HG02840 (cell line): ENCODE results near the gene DGKE.

ENCODE experiments used
- ATAC-seq: cut with Tn5 transposase; IDR thresholded peaks from one replicate; pipeline ENCODE4 v1.9.1; 2021; ENCODE audit warnings: mild to moderate bottlenecking, moderate library complexity, moderate number of reproducible peaks; ENCODE audit not compliant: unreplicated experiment, low FRiP score

Gene DGKE

DNA sequence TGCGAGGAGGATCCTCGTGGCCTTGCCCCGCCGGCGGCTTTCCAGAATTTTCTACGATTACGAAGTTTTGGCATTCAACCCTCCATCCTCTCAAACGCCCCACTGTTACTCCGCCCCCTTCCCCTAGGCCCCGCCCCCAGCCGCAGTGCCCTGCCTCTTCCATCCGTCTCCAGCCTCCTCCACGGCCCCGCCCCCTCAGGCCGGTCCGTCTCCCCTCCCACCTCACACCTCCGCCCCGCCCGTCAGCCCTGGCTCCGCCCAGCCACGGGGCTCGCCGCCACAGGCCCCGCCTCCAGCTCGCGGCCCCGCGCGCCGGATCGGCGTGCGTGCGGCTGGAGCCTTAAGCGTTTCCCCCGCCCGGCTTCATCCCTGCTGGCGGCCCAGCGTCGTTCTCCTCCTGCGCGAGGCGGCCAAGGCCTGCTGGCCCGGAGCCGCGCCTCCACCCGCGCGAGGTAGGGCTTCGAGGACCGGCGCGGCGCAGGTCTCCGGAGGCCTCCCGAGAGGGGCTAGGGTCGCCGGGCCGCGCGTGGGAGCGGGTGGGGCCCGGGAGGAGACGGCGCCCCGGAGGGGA is at the start of gene DGKE, which contains the start of gene C17orf67:
TSS of gene DGKE (plus strand) at position 343 of the 571 bp plus-strand sequence. CDS start 645 bp downstream, outside the sequence.
TSS of gene C17orf67 (minus strand) at position 112 of the 571 bp plus-strand sequence. CDS start 18,110 bp downstream, outside the sequence.
- peak; percentile 70 for ATAC-seq

DNA sequence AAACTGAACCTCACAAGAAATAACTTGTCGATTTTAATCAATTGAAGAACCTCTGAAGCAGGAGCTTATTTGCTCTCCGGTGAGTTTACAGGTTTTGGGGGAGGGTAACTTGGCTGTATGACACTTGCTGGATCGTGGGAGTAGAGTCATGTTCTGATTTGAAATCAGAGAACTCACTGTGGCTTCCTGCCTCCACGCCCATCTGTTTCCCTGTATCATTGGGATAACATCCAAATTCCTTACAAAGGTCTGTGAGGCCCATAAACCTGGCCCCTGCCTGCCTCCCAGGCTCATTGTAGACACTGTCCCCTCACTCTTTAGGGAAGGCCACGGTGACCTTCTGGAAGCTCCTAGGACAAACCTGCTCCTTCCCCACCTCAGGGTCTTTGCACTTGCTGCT is 48.5 kb upstream of the DGKE start:
- no peak for ATAC-seq

DNA sequence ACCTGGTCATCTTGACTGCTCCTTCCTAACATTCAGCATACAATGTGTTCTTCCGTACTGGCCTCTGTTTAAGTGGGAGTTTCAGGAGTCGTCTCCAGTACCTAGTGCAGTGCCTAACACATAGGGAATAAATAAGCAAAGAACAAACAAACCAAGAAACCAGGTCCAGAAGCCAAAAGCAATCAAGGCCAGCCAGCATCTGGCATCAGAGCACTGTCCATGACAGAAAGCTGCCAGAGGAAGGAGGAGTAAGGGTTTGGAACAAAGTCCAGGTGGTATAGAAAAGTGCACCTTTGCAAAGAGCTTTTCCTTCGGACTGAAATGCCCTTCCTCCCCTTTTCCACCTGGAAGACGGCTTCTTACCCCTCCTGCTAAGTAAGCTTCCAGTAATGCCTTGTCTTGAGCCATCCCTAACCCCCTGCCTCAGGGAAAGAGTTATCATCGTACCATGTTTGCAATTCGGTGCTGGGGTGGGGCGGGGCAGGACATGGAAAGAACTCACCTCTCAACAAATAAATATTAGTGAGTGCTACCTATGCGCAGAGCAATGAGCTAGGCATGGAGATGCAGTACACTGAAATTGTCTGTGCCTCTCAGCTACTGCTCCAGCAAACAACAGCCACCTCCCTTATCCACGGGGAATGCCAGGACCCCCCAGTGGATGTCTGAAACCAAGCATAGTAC is 47.8 kb upstream of the DGKE start:
- ATAC-seq: no peak

DNA sequence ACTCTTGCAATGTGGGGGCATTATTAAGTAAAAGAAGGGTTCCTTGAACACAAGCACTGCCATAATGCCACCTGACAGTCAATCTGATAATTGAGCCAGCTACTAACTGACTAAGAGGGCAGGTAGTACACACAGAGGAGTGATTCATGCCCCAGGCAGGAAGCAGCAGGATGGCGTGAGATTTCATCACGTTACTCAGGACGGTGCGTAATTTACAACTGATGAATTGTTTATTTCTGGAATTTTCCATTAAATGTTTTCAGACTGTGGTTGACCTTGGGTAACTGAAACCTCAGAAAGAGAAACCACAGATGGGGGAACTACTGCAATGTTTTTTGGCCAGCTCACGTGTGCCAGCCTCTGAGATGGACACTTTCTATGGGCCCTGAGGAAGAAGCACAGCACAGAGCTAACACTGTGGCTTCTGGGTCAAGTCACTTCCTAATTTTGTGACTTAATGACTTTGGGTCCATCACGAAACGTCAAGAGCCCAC is 46.9 kb upstream of the DGKE start:
- peak; percentile 82 for ATAC-seq

DNA sequence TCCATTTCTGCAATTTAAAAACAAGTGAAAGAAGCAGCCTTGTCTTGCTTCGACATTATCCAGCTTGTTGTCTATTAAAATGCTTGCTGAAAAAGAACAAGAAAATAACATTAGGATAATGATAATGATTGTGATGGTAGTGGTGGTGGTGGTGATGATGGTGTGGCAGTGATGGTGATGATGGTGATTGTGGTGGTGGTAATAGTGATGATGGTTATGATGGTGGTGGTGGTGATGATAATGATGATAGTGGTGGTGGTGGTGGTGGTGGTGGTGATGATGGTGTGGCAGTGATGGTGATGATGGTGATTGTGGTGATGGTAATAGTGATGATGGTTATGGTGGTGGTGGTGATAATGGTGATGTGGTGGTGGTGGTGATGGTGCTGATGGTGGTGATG is 41.7 kb upstream of the DGKE start:
- no peak for ATAC-seq

DNA sequence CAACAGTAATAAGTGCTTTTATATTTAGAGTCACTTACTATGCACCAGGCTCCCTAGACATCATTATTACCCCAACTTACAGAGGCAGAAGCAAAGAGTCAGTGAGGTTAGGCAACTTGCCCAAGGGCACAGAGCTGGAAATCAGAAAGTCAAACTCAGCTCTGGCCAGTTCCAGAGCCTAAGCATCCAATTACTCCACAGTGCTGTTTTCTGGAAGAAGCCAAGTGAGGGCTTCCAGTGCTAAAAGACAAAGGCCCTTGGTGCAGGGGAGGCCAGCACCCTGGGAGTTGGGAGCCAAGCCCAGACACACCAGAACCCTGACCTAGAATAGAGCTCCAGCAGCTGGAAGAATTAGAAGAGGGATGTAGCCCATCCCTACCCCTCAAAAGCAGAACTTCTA is 40.4 kb upstream of the DGKE start:
- no peak for ATAC-seq

DNA sequence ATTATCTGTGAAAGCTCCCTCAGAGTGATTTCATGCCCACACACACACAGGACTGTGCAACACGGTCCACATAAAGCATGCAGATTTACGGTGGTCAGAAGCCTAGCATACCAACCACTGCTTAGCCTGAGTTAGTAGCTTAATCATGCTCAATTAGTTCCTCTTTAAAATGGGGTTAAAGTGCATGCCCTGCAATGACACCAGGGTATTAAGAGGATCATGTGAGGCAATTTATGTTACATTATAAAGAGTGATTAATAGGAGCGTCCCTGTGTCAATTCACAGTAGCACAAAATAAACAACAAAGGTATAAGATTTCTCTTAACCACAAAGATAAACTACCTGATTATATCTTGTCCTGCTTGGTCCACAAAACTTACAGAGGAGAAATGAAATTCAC is 40.0 kb upstream of the DGKE start:
- ATAC-seq: no peak

DNA sequence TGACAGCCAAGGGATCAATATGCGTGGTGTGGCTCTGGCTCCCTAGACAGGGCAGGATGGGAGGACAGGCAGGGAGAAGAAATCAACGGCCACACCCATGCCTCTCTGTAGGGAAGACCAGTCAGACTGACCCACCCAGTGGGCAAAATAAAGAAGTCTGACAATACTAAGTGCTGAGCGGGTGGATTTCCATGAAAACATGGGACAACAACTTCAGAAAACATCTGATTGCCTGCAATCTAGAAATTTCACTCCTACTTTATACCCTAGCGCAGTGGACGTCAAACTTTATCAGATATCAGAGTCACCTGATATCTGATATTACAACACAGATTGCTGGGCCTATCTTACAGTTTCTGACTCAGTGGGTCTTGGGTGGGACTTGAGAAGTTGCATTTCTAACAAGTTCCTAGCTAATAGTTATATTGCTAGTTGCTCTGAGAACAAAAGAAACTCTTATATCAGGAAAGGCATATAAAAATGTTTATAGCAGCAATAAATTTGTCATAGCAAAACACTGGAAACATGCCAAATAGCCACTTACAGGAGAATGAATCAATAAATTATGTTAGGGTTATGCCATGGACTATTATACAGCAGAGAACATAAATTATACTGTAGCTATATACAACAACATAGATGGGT is 38.6 kb upstream of the DGKE start:
- no peak for ATAC-seq

DNA sequence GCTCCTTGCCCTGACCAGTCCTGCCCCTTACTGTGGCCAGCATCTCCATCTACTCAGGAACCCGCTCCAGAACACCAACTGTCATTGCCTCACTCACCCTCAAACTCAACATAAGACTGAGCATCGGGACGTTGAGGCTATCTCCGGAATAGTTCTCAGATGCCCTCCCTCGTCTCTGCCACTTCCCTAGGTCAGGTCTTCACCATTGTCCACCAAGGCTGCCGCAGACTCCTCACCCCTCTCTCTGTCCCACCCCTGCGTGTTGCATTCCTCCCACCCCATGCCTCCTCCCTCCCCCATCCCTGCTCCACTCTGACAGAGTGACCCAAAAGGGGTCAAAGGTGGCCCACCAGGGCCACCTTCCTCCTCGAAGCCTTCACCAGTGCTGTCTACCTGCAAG is 37.4 kb upstream of the DGKE start:
- no peak for ATAC-seq

DNA sequence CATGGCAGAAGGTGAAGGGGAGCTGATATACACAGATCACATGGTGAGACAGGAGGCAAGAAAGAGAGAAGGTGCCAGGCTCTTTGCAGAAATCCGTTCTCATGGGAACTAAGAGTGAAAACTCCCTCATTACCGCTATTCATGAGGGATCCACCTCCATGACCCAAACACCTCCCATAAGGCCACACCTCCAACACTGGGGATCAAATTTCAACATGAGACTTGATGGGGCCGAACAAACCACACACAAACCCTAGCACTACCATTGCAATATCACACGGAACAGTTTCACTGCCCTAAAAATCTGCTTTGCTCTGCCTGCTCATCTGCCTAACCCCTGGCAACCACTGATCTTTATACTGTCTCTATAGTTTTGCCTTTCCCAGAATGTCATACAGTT is 35.0 kb upstream of the DGKE start:
- ATAC-seq: no peak

DNA sequence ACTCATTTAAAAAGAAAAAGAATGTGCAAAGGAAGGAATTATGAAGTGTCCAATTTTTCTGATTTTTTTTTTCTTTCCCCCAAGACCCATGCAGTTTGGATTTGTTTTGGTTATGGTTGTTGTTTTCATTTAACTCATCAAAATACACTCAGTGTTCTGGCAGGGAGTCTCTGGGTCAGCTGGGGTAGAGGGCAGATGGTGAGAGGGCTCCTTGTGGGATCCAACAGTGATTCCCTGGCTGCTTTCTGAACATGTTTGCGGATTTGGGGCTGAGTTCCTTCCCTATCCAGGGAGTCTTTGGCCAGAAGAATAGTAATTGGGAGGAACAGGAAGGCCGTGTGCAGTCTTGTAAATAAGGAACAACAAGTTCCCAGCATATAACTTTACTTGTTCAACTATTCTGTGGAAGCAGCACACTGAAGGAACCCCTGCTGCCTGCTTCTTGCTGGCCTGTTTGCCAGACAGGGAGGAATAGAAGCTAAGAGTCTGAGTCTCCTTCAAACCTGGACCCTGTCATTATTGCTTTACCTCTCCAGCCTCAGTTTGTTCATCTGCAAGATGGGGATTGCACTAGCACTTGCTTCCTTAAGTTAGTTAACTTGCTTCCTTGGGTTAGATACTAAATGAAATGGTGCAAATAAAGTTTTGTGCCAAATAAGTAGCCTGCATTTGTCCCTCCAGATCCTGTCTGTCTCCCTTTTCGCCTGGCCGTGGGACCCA is 32.3 kb upstream of the DGKE start:
- no peak for ATAC-seq

DNA sequence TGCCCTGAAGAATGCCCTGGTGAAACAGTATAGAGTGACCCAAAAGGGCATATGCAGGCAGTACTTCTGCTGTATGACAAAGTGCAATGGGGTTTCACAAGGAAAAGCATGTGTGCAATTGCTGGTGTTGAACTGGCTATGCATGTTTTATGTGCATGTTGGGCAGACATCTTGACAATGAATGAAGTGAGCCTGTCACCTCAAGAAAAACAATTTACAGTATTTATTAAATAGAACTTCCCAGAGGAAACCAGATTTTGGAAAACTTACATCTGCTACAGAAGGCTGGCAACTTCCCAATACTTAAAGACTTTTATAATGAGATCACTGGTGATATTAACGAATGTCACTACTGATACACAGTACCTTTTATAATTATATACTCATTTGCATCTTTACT is 30.9 kb upstream of the DGKE start:
- no peak for ATAC-seq

DNA sequence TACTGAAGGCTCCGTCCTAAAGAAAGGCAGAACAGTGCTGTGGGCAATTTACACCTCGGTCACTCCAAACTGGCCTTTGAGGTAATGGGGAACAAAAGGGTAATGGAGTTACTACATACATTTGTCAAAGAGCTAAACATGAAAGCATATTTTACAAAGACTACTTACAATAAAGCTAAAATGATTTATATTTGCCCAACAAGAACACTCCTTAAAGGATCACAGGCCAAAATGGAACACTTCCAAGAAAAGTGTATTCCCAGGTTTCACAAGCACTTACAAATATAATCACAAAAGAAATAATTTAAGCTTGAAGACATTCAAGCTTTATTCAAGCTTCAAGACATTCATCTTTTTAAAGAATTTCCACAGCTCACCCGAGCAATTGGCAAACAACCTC is 29.5 kb upstream of the DGKE start:
- ATAC-seq: no peak

DNA sequence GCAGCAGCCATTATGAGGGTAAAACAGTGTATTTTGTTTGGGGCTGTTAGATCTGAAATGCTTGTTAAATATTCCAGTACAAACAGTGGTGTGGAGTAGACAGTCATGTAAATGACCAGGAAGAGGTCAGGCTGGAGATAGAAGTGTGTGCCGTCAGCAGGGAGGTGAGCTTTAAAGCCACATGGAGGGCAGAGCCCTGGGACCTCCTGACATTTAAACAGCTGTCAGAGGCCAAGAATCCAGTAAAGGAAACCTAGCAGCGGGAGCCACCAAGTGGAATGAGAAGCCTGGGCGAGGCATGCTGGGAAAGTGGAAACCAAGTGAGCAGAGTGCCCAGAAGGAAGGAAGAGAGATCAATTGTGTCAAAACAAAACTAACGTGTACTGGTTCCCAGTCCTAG is 27.0 kb upstream of the DGKE start:
- no peak for ATAC-seq

DNA sequence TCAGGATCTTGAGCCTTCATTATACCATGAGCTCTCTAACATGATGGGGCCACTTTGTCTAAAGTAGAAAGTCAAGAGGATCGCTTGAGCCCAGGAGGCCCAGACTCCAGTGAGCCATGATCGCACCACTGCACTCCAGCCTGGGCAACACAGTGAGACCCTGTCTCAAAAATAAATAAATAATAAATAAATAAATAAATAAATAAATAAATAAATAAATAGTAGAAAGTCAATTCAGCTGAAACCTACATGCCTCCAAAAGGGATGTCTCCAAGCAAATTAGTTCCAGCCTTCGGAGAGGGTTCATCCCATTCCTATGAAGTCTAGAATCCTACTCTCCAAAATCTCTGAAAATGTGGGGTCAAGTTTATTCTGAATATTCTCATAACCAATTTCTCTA is 26.2 kb upstream of the DGKE start:
- no peak for ATAC-seq

DNA sequence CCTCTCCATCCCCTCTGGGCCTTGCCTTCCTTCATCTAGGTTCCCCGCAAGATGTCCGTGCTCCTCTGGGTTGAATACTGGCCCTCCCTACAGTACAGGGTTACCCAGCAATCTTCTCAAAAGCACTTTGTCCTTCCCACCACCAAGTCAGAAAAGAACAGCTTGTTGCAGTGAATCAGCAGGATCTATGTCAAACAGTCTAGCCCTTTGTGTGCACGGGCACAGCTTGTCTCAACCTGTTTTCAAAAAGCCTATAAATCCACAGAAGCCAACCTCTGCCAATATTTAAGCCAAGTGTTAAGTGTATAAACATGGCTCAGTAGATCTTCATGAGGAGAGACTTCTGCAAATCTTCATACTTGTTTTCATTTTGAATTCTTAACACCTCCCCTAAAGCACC is 25.4 kb upstream of the DGKE start:
- ATAC-seq: no peak

DNA sequence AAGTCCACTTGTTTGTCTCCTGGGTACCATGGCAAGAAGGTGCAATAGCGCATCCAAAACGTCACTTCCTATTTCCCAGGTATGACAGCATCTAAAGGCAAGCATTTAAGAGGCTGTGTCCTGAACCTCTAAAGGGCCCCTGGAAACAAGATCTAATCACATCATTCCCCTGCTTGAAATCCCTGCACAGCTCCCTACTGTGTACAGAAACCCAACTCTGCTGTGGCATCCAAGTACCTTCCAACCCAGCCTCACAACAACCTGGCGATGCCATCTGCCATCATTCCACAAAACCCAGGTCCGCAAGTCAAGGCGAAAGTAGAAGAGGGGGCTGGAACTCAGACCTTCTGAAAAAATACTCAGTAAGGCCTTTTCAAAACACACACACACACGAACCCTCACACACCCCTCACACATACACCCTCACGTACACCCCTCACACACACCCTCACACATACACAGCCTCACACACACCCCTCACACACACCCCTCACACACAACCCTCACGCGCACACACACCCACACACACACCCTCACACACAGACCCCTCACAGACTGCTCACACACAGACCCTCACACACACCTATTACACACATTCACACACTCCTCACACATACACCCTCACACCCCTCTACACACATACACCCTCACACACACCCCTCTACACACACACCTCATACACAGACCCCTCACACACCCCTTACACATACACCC is 24.7 kb upstream of the DGKE start:
- ATAC-seq: no peak

DNA sequence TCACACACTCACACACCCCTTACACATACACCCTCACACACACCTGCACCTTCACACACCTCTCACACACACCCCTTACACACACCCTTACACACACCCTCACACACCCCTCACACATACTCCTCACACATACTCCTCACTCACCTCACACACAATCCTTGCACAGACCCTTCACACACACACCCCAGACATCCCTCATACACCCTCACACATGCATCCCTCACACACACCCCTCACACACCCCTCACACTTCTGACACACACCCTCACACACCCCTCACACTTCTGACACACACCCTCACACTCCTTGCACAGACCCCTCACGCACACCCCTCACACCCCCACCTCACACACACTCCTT is 24.2 kb upstream of the DGKE start:
- no peak for ATAC-seq

DNA sequence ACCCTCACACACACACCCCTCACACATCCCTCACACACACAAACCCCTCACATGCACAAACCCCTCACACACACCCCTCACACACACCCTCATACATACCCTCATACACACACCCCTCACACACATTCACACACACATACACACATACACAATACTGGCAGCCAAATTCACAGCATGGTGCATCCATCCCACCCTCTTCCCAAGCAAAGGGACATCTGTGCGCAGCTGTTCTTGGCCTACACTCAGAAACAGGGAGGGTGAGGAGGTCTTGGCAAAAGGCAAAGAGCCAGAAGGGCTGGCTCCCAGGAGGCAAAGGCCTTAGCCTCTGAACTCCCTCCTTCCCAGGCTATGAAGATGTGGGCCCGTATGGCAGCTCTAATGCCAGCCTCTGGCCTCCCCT is 23.6 kb upstream of the DGKE start:
- no peak for ATAC-seq

DNA sequence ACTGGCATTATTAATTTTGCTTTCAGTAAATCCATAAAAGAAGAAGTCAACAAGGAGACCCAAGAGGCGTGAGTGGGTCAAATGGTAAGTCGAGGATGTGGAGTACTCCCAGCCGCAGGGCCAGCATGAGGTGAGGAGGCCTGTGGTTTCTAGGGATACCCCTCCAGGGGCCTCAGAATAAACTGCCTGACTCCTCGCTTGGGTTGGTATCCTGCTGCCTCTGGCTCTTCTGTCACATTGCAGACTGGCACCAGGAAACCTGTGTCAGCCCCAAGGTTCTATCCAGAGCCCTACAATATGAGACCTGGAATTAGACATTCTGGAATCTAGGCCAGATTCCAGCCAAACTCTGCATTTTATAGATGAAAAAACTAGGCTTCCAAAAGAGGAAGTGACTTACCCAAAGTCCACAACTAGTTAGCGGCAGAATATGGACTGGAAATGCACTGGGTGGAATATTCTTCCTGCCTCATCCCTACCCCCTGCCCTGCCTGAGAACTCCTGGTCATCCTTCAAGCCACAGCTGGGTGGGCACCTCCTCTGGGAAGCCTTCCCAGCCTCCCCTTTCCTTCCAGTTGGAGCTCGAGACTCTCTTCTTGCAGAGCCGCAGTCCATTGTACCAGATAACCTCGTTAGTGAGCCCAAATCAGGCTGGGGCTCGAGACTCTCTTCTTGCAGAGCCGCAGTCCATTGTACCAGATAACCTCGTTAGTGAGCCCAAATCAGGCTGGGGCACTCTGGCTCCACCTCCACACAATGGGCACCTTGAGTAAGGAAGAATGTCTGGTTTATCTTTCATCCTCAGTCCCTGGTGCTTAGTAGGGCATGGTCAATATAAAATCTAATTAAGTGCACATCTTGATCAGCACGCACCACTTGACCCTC is 22.8 kb upstream of the DGKE start:
- ATAC-seq: no peak
